CD4-positive, alpha-beta T cell (primary cell): ENCODE data around the gene PIK3R6. TPM values are rescaled to one million over a fixed set of nuclear protein-coding genes. Genes with fewer than 3 reads are reported as not detected.
"Not testable (repeated sequence)": the region's sequence is repeated elsewhere in the genome, so short reads cannot be mapped to it uniquely, and the experiment has no call there.

Source experiments
- ATAC-seq: fragments of 200-7000 bp; cut with Tn5 transposase; one replicate; pipeline ENCODE4 v1.10.0; 2022; ENCODE audit warnings: mild to moderate bottlenecking; ENCODE audit not compliant: poor library complexity
- CTCF ChIA-PET: fragments of 350-600 bp; sonication (Branson Sonifier 250); formaldehyde crosslinking; loops from one replicate; lab custom pipeline; 2021; ENCODE audit warnings: antibody characterized with exemption, inconsistent platforms; lab: Charles Lee
- POLR2A ChIA-PET: fragments of 350-600 bp; sonication (Branson Sonifier 250); formaldehyde crosslinking; loops from one replicate; lab custom pipeline; 2021; ENCODE audit warnings: antibody characterized with exemption, inconsistent platforms; lab: Charles Lee
- DNase-seq, 14 experiments: peaks; one replicate each; pipeline ENCODE4 v3.0.0-alpha.2; 2013 to 2020; ENCODE audit warnings: mixed read lengths in 2 of 14
- H3K27ac ChIP-seq, 2 donors: one replicate each; pipeline versions ENCODE4 v1.5.1 to v1.7.0; 2013; ENCODE audit warnings: low read length in 2 of 2, low read depth in 1 of 2, mild to moderate bottlenecking in 1 of 2
- H3K27me3 ChIP-seq, 2 experiments: 1 replicate in 1 of 2; 2 replicates in 1 of 2; pipeline versions ENCODE4 v1.6.1 to v1.7.0; 2013; ENCODE audit warnings: low read length in 2 of 2, control low read depth in 1 of 2, mild to moderate bottlenecking in 1 of 2, moderate library complexity in 1 of 2; ENCODE audit not compliant: insufficient read depth in 2 of 2, control insufficient read depth in 1 of 2
- H3K36me3 ChIP-seq: one replicate; pipeline ENCODE4 v1.6.1; 2013; ENCODE audit warnings: low read length, control low read depth; ENCODE audit not compliant: insufficient read depth
- H3K4me1 ChIP-seq: one replicate; pipeline ENCODE4 v1.6.1; 2013; ENCODE audit warnings: low read length, control low read depth; ENCODE audit not compliant: insufficient read depth
- H3K4me3 ChIP-seq: one replicate; pipeline ENCODE4 v1.5.1; 2013; ENCODE audit warnings: mild to moderate bottlenecking, low read length, moderate library complexity
- H3K9me3 ChIP-seq, 2 experiments: 1 replicate in 1 of 2; 2 replicates in 1 of 2; pipeline versions ENCODE4 v1.6.1 to v1.7.0; 2013; ENCODE audit warnings: low read length in 2 of 2, mild to moderate bottlenecking in 2 of 2, control low read depth in 1 of 2, moderate library complexity in 1 of 2; ENCODE audit not compliant: control insufficient read depth in 1 of 2, insufficient read depth in 1 of 2
- H3K27ac Mint-ChIP-seq: one replicate; pipeline ENCODE4 v1.8.0; 2020; ENCODE audit warnings: mixed read lengths
- H3K27me3 Mint-ChIP-seq: one replicate; pipeline ENCODE4 v1.8.0; 2021; ENCODE audit warnings: mixed read lengths
- H3K36me3 Mint-ChIP-seq: one replicate; pipeline ENCODE4 v1.8.0; 2021; ENCODE audit warnings: low read depth, mixed read lengths
- H3K4me1 Mint-ChIP-seq: one replicate; pipeline ENCODE4 v1.8.0; 2021; ENCODE audit warnings: low read depth, mixed read lengths
- H3K4me3 Mint-ChIP-seq: one replicate; pipeline ENCODE4 v1.8.0; 2020; ENCODE audit warnings: mild to moderate bottlenecking, mixed read lengths
- H3K9me3 Mint-ChIP-seq: one replicate; pipeline ENCODE4 v1.8.0; 2020; ENCODE audit warnings: mixed read lengths
- CTCF ChIP-seq: fragments of 200-600 bp; IDR thresholded peaks from one replicate; pipeline ENCODE4 v1.8.0; 2022; ENCODE audit warnings: antibody characterized with exemption, mild to moderate bottlenecking
- intact Hi-C, 2 experiments: fragments of 100-400 bp; cut with DNase I in 1 of 2; cut with micrococcal nuclease in 1 of 2; formaldehyde crosslinking; loops; one replicate each; pipeline versions ENCODE4 v1.15.1 to v1.9.0; 2023 to 2025; cut with DNase I, micrococcal nuclease
- total RNA-seq, 174 experiments: library from RNA in 2 of 174; stranded (reverse) in 2 of 174; gene quantifications; one replicate each; pipeline ENCODE4 v1.2.3 and lab custom pipeline; 2021 to 2026

Gene PIK3R6
- total RNA-seq, 2 experiments from 2014 or later = 0.50 to 0.60 TPM

- TF ChIP-seq CTCF = no peak
- Mint-ChIP-seq H3K27me3 (no peaks in the 10 kb centered on the region), H3K36me3 (no peaks in the 10 kb centered on the region), H3K4me1 (peaks cover 43% of the 10 kb centered on the region), H3K27ac (no peak overlapping the region), H3K4me3 (no peak overlapping the region), H3K9me3 (no peaks in the 10 kb centered on the region)
- Histone ChIP-seq H3K27me3 (no peaks in the 10 kb centered on the region), H3K4me1 (peaks cover 31% of the 10 kb centered on the region), H3K36me3 (no peaks in the 10 kb centered on the region), H3K27ac (no peak overlapping the region), H3K9me3 (no peaks in the 10 kb centered on the region), H3K4me3 (no peak overlapping the region)
- ATAC-seq = no peak
- ChIA-PET POLR2A (no interaction called here), CTCF (no interaction called here)
- no peak for DNase-seq
- intact Hi-C loops = no loop called here
Observed at GRCh38 chr17:8859027-8859803, 8.3 kb downstream of the PIK3R6 start.

- H3K4me3 Mint-ChIP-seq = no peak overlapping the region
- no peak for TF ChIP-seq CTCF
- ChIA-PET CTCF (interaction anchor here (1.1 kb wide), 1 partner anchor 72 kb away, joined by 6 read pairs; no protein-coding TSS in a partner anchor), POLR2A (interaction anchor here (0.6 kb wide), 1 partner anchor 18 kb away, joined by 4 read pairs; no protein-coding TSS in a partner anchor)
- Histone ChIP-seq H3K4me3 (no peak overlapping the region), H3K36me3 (no peaks in the 10 kb centered on the region), H3K4me1 (peaks cover 31% of the 10 kb centered on the region), H3K27ac (no peak overlapping the region), H3K9me3 (no peaks in the 10 kb centered on the region), H3K27me3 (no peaks in the 10 kb centered on the region)
- no peaks in the 10 kb centered on the region for H3K36me3 Mint-ChIP-seq
- no peaks in the 10 kb centered on the region for H3K9me3 Mint-ChIP-seq
- intact Hi-C loops = no loop called here
- no peak overlapping the region for H3K27ac Mint-ChIP-seq
- H3K4me1 Mint-ChIP-seq = peaks cover 43% of the 10 kb centered on the region
- no peaks in the 10 kb centered on the region for H3K27me3 Mint-ChIP-seq
- ATAC-seq (peak; percentile 21), DNase-seq (peak in 3 of 14 experiments; percentile 10 to 54 (median 16))
Observed at GRCh38 chr17:8857919-8858318, 9.6 kb downstream of the PIK3R6 start.

DNA sequence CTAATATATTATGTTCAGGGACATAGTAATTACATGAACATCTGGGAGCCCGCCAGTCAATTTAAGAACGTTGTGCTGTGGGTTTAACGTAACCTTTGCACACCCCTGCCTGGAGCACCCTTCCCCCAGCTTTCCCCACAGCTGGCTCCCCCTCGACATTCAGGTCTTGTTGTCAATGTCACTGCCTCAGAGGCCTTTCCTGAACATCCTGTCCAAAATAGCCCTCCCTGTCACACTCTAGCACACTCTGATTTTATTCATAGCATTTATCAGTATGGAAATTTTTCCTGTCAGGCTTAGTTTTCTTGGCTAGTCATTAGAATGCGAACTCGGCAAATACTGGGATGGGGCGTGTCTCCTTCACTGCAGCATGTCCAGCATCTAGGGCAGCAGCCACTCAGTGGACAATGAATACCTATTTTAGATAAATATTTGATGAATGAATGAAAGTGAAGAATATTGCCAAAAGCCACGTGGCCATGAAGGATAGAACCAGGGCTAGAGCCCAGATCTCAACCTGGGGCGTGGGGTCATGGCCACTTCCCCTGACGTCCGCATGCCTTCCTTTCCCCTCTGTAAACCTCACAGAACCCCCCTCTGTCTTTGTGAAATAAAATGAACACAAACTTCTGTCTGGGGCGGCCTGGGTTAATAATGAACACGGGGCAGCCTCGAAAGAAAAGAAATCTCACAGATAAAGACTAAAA lies 10.5 kb downstream of the PIK3R6 start:
- no peak for DNase-seq
- Mint-ChIP-seq H3K27me3 (no peaks in the 10 kb centered on the region), H3K4me1 (peaks cover 35% of the 10 kb centered on the region), H3K9me3 (no peaks in the 10 kb centered on the region), H3K4me3 (no peak overlapping the region), H3K36me3 (no peaks in the 10 kb centered on the region), H3K27ac (no peak overlapping the region)
- Histone ChIP-seq H3K4me1 (peaks cover 26% of the 10 kb centered on the region), H3K36me3 (no peaks in the 10 kb centered on the region), H3K4me3 (no peak overlapping the region), H3K27me3 (no peaks in the 10 kb centered on the region), H3K9me3 (no peaks in the 10 kb centered on the region), H3K27ac (no peak overlapping the region)
- ChIA-PET POLR2A (no interaction called here), CTCF (interaction anchor here (1.1 kb wide), 1 partner anchor 71 kb away, joined by 6 read pairs; no protein-coding TSS in a partner anchor)
- TF ChIP-seq CTCF = no peak
- intact Hi-C loops = no loop called here
- no peak for ATAC-seq

GRCh38 chr17:8856205-8856603 lies 11.3 kb downstream of the PIK3R6 start:
- CTCF ChIA-PET, H3K9me3 Mint-ChIP-seq, H3K4me3 Mint-ChIP-seq, H3K36me3 Mint-ChIP-seq, H3K27me3 ChIP-seq, DNase-seq, ATAC-seq, H3K27ac Mint-ChIP-seq, POLR2A ChIA-PET, intact Hi-C loops, H3K36me3 ChIP-seq, H3K4me3 ChIP-seq, H3K27me3 Mint-ChIP-seq, H3K9me3 ChIP-seq, H3K27ac ChIP-seq: not testable (repeated sequence)
- peaks cover 27% of the 10 kb centered on the region for H3K4me1 Mint-ChIP-seq
- H3K4me1 ChIP-seq = peaks cover 22% of the 10 kb centered on the region
